Measurements from ENCODE around the gene PAK1IP1.
A peak's percentile ranks its signal among the peaks of the same experiment; 100 is the strongest.
"Not testable (repeated sequence)": the region's sequence is repeated elsewhere in the genome, so short reads cannot be mapped to it uniquely, and the experiment has no call there.

The PAK1IP1 gene

GRCh38 chr6:10692965-10693538, 1.7 kb upstream of the PAK1IP1 start:
- DNase-seq (ENCODE audit: low spot score), result peak; percentile 5

GRCh38 chr6:10695086-10695657, 400 bp downstream of the PAK1IP1 start:
- DNase-seq (ENCODE audit: low spot score), result peak; percentile 3

DNA sequence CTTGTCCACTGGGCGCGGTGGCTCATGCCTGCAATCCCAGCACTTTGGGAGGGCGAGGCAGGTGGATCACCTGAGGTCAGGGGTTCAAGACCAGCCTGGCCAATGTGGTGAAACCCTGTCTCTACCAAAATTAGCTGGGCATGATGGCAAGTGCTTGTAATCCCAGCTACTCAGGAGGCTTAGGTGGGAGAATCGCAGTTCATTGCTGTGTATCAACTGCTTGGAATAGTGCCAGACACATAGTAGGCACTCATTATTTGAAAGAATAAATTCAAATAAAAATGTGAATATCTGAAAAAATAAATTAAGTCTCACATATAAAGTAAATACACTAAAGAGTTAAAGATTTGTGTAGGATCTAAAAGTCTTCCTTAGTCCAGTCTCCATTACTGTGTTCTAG, 1.9 kb downstream of the PAK1IP1 start:
- no peak for DNase-seq (ENCODE audit: low spot score)

DNA sequence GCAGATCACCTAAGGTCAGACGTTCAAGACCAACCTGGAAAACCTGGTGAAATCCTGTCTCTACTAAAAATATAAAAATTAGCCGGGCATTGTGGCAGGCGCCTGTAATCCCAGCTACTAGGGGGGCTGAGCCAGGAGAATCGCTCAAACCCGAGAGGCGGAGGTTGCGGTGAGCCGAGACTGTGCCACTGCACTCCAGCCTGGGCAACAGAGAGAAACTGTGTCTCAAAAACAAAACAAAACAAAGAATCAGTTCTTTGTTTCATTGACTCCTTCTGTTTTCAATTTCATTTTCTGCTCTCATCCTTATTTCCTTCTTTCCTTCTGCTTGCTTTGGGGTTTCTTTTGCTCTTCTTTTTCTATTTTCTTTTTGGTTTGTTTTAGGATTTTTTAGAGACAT, 19.2 kb downstream of the PAK1IP1 start:
- DNase-seq (ENCODE audit: low spot score), result no peak

DNA sequence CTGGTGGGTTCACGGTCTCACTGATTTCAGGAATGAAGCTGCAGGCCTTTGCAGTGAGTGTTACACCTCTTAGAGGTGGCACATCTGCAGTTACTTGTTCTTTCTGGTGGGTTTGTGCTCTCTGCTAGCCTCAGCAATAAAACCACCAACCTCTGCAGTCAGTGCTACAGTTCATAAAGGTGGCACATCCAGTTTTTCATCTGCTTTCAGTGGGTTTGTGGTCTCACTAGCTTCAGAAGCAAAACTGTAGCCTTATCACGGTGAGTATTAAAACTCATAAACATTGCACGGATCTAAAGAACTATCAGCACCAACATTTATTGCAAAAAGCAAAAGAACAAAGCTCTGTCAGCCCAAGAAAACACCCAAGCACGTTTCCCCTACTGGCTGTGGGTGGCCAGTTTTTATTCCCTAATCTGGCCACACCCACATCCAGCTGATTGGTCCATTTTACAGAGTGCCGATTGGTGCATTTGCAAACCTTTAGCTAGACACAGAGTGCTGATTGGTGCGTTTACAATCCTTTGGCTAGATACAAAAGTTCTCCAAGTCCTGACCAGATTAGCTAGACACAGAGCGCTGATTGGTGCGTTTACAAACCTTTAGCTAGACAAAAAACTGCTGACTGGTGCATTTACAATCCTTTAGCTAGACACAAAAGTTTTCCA, 24.7 kb downstream of the PAK1IP1 start:
- no peak for DNase-seq (ENCODE audit: low spot score)

- no peak for DNase-seq (ENCODE audit: low spot score)
Observed at GRCh38 chr6:10719964-10720264, 25.1 kb downstream of the PAK1IP1 start.

- no peak for DNase-seq (ENCODE audit: low spot score)
Observed at GRCh38 chr6:10720265-10720959, 25.6 kb downstream of the PAK1IP1 start.

GRCh38 chr6:10720960-10721849, 26.4 kb downstream of the PAK1IP1 start:
- DNase-seq (ENCODE audit: low spot score), result not testable (repeated sequence)

- no peak for DNase-seq (ENCODE audit: low spot score)
Observed at GRCh38 chr6:10721850-10722569, 27.2 kb downstream of the PAK1IP1 start.

GRCh38 chr6:10722570-10722819, 27.7 kb downstream of the PAK1IP1 start:
- no peak for DNase-seq (ENCODE audit: low spot score)

- peak; percentile 99 for DNase-seq (ENCODE audit: low spot score)
Observed at GRCh38 chr6:10722820-10723566, 28.2 kb downstream of the PAK1IP1 start, which contains the start of gene TMEM14C. TSS of gene TMEM14C (plus strand) at chr6:10723070. CDS start at chr6:10724614, 1,544 bp downstream.

- no peak for DNase-seq (ENCODE audit: low spot score)
Observed at GRCh38 chr6:10723567-10723881, 28.8 kb downstream of the PAK1IP1 start.

DNA sequence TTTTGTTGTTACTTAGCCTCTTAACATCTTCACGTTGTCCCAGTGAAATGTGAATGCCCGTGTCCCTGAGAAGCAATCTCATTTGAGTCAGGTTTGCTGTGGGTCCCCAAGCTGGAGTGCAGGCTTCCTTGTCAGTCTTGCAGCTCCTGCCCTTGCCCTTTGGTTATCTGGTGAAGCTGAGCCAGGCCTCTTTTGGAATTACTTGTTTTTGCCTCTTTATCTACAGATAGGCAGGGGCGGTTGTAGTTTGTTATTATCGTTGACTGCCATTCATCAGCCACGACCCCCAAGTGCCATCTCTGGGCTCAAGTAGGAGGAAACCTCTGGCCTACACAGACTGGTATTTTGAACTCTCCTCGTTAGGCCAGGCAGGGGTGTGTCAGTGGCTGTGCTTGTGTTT, 30.3 kb downstream of the PAK1IP1 start:
- no peak for DNase-seq (ENCODE audit: low spot score)

GRCh38 chr6:10725716-10726115, 30.9 kb downstream of the PAK1IP1 start:
- no peak for DNase-seq (ENCODE audit: low spot score)

DNA sequence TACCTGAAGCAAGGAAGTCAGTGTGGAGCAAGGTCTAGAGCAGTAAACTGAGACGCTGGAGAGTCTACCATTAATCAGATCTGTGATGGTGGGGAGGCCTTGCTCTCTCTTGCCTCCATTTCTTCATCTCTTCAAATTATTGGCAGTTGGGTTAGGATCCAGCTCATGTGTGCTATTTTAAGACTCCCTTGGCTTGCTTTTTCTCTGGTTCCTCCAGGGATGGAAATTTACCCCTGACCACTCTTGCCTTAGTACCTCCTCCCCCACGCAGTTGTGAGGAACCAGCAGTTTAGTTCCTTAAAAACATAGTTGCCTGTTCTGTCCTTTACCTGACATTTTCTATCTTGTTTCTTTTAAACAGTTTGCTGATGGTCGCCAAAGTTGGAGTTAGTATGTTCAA, 35.5 kb downstream of the PAK1IP1 start:
- no peak for DNase-seq (ENCODE audit: low spot score)

DNA sequence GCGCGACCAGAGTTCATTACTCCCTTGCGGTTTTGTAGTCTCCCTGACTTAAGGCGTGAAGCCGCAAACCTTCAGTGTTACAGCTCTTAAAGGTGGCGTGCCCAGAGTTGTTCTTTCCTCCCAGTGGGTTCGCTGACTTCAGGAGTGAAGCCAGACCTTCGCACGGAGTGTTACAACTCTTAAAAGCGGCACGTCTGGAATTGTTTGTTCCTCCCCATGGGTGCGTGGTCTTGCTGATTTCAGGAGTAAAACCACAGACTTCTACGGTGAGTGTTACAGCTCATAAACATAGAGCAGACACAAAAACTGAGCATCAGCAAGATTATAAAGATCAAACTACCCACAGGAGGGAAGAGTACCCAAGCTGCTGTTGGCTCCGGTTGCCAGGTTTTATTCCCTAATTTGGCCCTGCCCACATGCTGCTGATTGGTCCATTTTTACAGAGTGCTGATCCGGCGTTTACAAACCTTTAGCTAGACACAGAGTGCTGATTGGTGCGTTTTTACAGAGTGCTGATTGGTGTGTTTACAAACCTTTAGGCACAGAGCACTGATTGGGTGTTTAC, 38.5 kb downstream of the PAK1IP1 start:
- no peak for DNase-seq (ENCODE audit: low spot score)

GRCh38 chr6:10733863-10734262, 39.1 kb downstream of the PAK1IP1 start:
- no peak for DNase-seq (ENCODE audit: low spot score)

DNA sequence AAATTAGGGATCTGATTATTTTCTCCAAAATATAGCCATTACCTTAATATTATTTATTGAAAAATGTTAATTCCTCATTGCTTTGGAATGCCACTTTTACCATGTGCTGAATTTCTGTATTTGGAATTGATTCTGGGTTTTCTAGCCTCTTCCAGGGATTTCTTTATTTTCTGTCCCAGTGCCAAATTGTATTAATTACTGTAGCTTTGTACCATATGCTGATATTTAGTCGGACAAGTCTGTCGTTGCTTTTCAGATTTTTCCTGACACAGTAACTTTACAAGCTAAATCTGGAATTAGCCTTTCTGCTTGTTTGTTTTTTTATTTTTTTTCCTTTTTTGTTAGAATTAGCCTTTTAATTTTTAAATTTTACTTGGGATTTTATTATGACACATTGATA, 42.0 kb downstream of the PAK1IP1 start:
- DNase-seq (ENCODE audit: low spot score), result peak; percentile 57

DNA sequence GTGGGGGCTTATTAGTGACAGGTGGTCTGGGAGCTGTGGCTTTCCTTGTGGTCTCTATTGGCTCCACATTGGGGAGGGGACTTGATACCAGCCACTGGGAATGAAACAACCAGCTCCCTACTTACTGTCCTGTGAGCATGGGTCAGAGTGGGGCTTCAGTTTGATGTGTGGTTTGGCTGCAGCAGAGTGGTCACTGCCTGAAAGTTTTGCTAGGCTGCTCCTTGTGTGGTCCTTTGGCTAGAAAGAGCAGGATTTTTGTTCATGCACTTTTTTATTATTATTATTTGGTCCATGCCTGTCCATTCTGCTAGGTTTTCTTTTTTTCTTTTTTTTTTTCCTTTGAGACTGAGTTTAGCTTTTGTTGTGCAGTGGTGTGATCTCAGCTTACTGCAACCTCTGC, 45.3 kb downstream of the PAK1IP1 start:
- no peak for DNase-seq (ENCODE audit: low spot score)

DNA sequence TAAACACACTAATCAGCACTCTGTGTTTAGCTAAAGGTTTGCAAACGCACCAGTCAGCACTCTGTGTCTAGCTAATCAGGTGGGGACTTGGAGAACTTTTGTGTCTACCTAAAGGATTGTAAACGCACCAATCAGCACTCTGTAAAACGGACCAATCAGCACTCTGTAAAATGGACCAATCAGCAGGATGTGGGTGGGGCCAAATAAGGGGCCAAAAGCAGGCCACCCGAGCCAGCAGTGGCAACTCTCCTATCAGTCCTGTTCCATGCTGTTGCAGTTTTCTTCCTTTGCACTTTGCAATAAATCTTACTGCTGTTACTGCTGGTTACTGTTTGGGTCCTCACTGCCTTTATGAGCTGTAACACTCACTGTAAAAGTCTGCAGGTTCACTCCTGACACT, 46.9 kb downstream of the PAK1IP1 start:
- not testable (repeated sequence) for DNase-seq (ENCODE audit: low spot score)

GRCh38 chr6:10742251-10742650, 47.5 kb downstream of the PAK1IP1 start:
- no peak for DNase-seq (ENCODE audit: low spot score)
